Fibroblast of upper back skin (primary cell): ENCODE results near the gene ITGAV.

Experiments
- DNase-seq: peaks from one replicate; pipeline ENCODE4 v3.0.0-alpha.2; 2013

Gene ITGAV

GRCh38 chr2:186614373-186614772 lies 24.5 kb downstream of the ITGAV start:
- no peak for DNase-seq

- DNase-seq, result no peak
These were observed 27.3 kb downstream of the ITGAV start for GRCh38 chr2:186617148-186617547.

- no peak for DNase-seq
These were observed 27.9 kb downstream of the ITGAV start for GRCh38 chr2:186617771-186618170.

- no peak for DNase-seq
These were observed 28.8 kb downstream of the ITGAV start for GRCh38 chr2:186618696-186619095.

GRCh38 chr2:186623084-186623483 lies 33.2 kb downstream of the ITGAV start:
- no peak for DNase-seq

- no peak for DNase-seq
These were observed 34.4 kb downstream of the ITGAV start for GRCh38 chr2:186624276-186624675.

GRCh38 chr2:186629250-186629996 lies 39.6 kb downstream of the ITGAV start:
- peak; percentile 62 for DNase-seq

GRCh38 chr2:186632417-186632816 lies 42.6 kb downstream of the ITGAV start:
- DNase-seq, result no peak

- no peak for DNase-seq
These were observed 44.8 kb downstream of the ITGAV start for GRCh38 chr2:186634701-186635100.

GRCh38 chr2:186636800-186637496 lies 47.1 kb downstream of the ITGAV start:
- no peak for DNase-seq

GRCh38 chr2:186637497-186637800 lies 47.6 kb downstream of the ITGAV start:
- no peak for DNase-seq

GRCh38 chr2:186639939-186640338 lies 50.1 kb downstream of the ITGAV start:
- no peak for DNase-seq

- no peak for DNase-seq
These were observed 51.4 kb downstream of the ITGAV start for GRCh38 chr2:186641132-186641806.

- peak; percentile 77 for DNase-seq
These were observed 52.0 kb downstream of the ITGAV start for GRCh38 chr2:186641807-186642321.

- no peak for DNase-seq
These were observed 54.9 kb downstream of the ITGAV start for GRCh38 chr2:186644791-186645190.

- DNase-seq, result no peak
These were observed 56.1 kb downstream of the ITGAV start for GRCh38 chr2:186645999-186646398.

- no peak for DNase-seq
These were observed 58.3 kb downstream of the ITGAV start for GRCh38 chr2:186648130-186648529.

- peak; percentile 18 for DNase-seq
These were observed 63.7 kb downstream of the ITGAV start for GRCh38 chr2:186653511-186653910.

GRCh38 chr2:186659383-186659782 lies 69.5 kb downstream of the ITGAV start:
- DNase-seq, result no peak

- no peak for DNase-seq
These were observed 74.7 kb downstream of the ITGAV start for GRCh38 chr2:186664385-186665043.

- no peak for DNase-seq
These were observed 79.3 kb downstream of the ITGAV start for GRCh38 chr2:186669146-186669545.

GRCh38 chr2:186670831-186671230 lies 81.0 kb downstream of the ITGAV start:
- DNase-seq, result peak; percentile 12

GRCh38 chr2:186675380-186675779 lies 85.5 kb downstream of the ITGAV start:
- no peak for DNase-seq
